Left lung (tissue), 10 donors: Measurements from ENCODE around the gene CCDC27. TPM values are rescaled to one million over a fixed set of nuclear protein-coding genes. Genes with fewer than 3 reads are reported as not detected.

Source experiments
- ATAC-seq: fragments of 200-7000 bp; cut with Tn5 transposase; one replicate; pipeline ENCODE4 v1.9.1; 2020; ENCODE audit warnings: moderate library complexity
- DNase-seq, 4 donors: peaks; one replicate each; pipeline ENCODE4 v3.0.0-alpha.2; 2013 to 2020
- H3K27ac ChIP-seq, 2 donors: fragments of 200-600 bp; sonication (generic) in 1 of 2; one replicate each; pipeline versions ENCODE4 v1.5.0 to v1.8.0; 2020 to 2021
- H3K27me3 ChIP-seq, 2 donors: fragments of 200-600 bp; sonication (generic) in 1 of 2; one replicate each; pipeline versions ENCODE4 v1.5.0 to v1.8.0; 2020 to 2021
- H3K36me3 ChIP-seq, 2 donors: fragments of 200-600 bp; sonication (generic) in 1 of 2; one replicate each; pipeline versions ENCODE4 v1.5.0 to v1.8.0; 2020 to 2021
- H3K4me1 ChIP-seq, 2 donors: fragments of 200-600 bp; one replicate each; pipeline ENCODE4 v1.8.0; 2021
- H3K4me3 ChIP-seq, 2 donors: fragments of 200-600 bp; sonication (generic) in 1 of 2; one replicate each; pipeline versions ENCODE4 v1.5.0 to v1.8.0; 2020 to 2021; ENCODE audit warnings: mild to moderate bottlenecking in 1 of 2
- H3K9me3 ChIP-seq, 2 donors: fragments of 200-600 bp; sonication (generic) in 1 of 2; one replicate each; pipeline versions ENCODE4 v1.5.0 to v1.8.0; 2020 to 2021
- intact Hi-C, 2 donors: fragments of 100-400 bp; cut with DNase I; formaldehyde crosslinking; loops; one replicate each; pipeline versions ENCODE4 v1.11.2 to v1.14.2; 2022
- polyA plus RNA-seq, 6 donors: library from polyadenylated mRNA; unstranded; fragments of 120-200 nt; gene quantifications; one replicate each; pipeline ENCODE4 v1.2.1, GENCODE V29; 2013; ENCODE audit not compliant: insufficient read length in 6 of 6
- total RNA-seq, 2 donors: library from RNA; stranded (reverse); fragmentation: NEBNext Ultra II Directional; extraction: Animal tissue kit (Norgen Biotek cat#: 25700); gene quantifications; one replicate each; pipeline ENCODE4 v1.2.1, GENCODE V29; 2021
- TF ChIP-seq, protein P1 (sequence below), 2 donors: fragments of 200-600 bp; sonication (generic) in 1 of 2; IDR thresholded peaks; one replicate each; pipeline versions ENCODE4 v1.5.0 to v1.8.0; 2021; ENCODE audit warnings: antibody characterized with exemption in 2 of 2
- donor health status: DM: no; HTN: yes; CAD: no.
- donor health status: DM: no; HTN: no; CAD: no.

The CCDC27 gene
- total and polyA plus RNA-seq, 8 donors, result 0.17 to 0.31 (median 0.25) TPM; not detected in 2

DNA sequence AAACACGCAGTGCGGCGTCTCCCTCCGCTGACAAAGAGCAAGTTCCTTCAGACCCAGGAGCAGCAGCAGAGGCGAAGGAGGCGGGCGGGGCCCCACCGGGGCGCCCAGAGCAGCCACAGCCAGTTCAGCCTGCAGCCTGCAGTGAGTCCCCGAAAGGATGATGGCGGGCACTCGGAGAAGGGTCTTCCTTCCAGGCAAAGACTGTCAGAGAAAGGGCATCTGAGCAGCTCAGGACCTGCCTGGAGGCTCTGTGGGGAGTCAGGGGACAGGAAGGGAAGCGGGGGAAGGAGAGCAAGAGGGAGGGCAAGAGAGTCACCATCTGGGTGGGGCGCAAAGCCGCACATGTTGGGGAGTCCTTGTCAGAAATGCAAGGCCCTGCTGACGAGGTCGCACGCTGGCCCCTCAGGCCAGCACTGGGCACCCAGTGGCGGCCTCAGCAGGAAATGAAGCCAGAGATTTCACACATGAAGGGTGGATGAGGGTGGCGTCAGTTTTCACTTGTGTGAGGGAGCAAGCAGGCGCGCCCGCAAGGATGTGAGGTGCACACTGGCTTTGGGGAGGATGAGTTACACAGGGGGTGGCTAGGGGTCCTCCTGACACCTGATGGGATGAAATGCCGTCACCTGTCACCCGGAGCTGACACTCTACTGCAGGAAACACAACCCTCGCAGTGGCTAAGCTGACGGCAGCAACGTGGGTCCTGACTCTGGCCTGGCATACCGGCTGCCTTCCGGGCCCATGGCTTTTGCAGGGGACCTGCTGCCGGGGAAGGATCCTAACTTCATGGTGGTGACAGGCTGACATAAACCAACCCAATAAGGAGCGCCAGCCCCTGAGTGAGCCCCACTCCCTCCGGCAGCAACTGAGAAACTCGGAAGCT is 37.4 kb downstream of the CCDC27 start:
- H3K36me3 ChIP-seq, result peaks cover 0 to 50% of the 10 kb centered on the region in 2 donors
- no peaks in the 10 kb centered on the region for H3K9me3 ChIP-seq
- peak in 1 of 4 donors; percentile 49 for DNase-seq
- no peak for ATAC-seq
- peaks cover 14 to 29% of the 10 kb centered on the region in 2 donors for H3K4me1 ChIP-seq
- no peaks in the 10 kb centered on the region for H3K27me3 ChIP-seq
- no peak overlapping the region for H3K27ac ChIP-seq
- no peak overlapping the region for H3K4me3 ChIP-seq
- intact Hi-C loops, result no loop called here
- TF ChIP-seq, protein P1, sequence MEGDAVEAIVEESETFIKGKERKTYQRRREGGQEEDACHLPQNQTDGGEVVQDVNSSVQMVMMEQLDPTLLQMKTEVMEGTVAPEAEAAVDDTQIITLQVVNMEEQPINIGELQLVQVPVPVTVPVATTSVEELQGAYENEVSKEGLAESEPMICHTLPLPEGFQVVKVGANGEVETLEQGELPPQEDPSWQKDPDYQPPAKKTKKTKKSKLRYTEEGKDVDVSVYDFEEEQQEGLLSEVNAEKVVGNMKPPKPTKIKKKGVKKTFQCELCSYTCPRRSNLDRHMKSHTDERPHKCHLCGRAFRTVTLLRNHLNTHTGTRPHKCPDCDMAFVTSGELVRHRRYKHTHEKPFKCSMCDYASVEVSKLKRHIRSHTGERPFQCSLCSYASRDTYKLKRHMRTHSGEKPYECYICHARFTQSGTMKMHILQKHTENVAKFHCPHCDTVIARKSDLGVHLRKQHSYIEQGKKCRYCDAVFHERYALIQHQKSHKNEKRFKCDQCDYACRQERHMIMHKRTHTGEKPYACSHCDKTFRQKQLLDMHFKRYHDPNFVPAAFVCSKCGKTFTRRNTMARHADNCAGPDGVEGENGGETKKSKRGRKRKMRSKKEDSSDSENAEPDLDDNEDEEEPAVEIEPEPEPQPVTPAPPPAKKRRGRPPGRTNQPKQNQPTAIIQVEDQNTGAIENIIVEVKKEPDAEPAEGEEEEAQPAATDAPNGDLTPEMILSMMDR (IDR thresholded peaks at IDR 0.05), result no peak

DNA sequence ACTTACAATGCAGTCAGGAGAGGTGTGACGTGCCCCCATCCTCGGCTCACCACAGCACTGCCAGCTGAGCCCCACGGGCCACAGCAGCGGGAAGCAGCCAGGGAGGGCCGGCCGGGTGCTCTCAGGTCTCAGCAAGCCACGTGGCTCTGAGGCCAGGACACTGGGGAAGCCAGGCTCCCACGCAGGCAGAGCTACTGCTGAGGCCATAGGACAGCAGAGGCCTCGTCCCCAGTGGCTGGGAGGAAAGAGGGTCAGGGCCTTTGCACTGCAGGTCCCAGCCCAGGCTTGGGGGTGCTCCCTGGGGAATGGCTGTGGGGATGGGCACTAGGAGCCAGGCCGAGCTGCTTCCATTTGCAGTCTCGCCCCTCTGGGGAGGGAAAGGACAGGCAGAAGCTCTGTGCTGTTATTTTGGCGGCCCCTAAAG is 38.3 kb downstream of the CCDC27 start:
- Histone ChIP-seq H3K36me3 (peaks cover 0 to 41% of the 10 kb centered on the region in 2 donors), H3K9me3 (no peaks in the 10 kb centered on the region), H3K4me1 (peaks cover 22 to 37% of the 10 kb centered on the region in 2 donors), H3K27me3 (no peaks in the 10 kb centered on the region), H3K27ac (no peak overlapping the region), H3K4me3 (no peak overlapping the region)
- TF ChIP-seq, protein P1 (IDR thresholded peaks at IDR 0.05), result no peak
- DNase-seq (peak in 1 of 4 donors; percentile 58), ATAC-seq (no peak)
- intact Hi-C loops, result no loop called here

DNA sequence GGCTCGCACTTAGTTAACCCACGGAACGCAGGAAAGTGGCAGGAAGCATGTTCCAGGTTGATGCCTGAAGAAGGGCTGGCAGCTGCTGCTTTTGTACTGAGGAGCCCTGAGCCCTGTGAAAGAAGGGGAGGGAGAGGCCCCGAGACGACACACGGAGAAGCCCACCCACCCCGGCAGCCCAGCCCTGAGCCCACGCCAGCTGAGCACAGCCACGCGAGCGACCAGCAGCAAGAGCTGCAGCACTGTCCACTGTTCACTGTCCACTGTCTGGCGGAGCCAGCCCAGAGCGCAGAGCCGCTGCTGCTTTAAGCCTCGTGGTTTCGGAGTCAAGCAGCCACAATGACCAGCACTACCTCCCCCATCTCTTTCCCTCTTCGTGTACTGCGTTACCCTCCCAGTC is 38.7 kb downstream of the CCDC27 start:
- Histone ChIP-seq H3K4me3 (no peak overlapping the region), H3K4me1 (peaks cover 23 to 41% of the 10 kb centered on the region in 2 donors), H3K27me3 (no peaks in the 10 kb centered on the region), H3K36me3 (peaks cover 0 to 37% of the 10 kb centered on the region in 2 donors), H3K9me3 (no peaks in the 10 kb centered on the region), H3K27ac (no peak overlapping the region)
- no peak for ATAC-seq
- TF ChIP-seq, protein P1 (IDR thresholded peaks at IDR 0.05), result no peak
- intact Hi-C loops, result no loop called here
- peak in 1 of 4 donors; percentile 57 for DNase-seq

DNA sequence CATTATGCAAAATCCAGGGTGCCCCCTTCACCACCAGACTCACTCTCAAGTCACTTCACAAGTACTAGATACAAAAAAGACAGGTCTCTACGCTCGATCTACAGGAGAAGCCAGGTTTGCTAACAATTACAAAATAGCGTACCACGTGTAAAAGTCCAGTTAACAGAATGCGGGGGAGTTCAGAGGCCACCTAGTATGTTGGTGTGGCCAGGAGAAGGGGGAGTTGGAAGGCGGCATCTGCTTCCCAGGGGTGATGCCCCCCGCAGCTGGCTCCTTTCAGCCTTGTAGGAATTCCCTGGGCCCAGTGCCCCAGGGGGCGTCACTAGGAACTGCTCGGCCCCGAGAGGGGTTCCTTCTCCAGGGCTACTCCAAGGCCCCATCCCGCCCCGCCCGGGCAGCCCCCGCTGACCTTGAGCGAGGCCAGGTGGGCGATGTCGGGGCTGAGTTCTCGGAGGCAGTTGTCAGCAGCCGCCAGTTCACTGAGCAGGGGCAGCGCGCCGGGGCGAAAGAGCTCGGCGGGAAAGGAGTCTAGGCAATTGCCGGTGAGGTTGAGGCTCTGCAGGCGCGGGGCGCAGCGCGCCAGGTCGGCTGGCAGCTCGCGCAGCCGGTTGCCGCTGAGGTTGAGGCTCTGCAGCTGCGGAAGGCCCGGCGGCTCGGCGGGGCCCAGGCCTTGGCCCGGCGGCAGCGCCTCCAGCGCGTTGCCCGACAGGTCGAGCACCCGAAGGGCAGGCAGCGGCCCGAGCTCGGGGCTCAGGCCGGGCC is 43.4 kb downstream of the CCDC27 start:
- Histone ChIP-seq H3K4me1 (peaks cover 23 to 39% of the 10 kb centered on the region in 2 donors), H3K4me3 (peak overlapping the region; percentile 90 to 97), H3K27me3 (peaks cover 0 to 10% of the 10 kb centered on the region in 2 donors), H3K36me3 (no peaks in the 10 kb centered on the region), H3K9me3 (no peaks in the 10 kb centered on the region), H3K27ac (peak overlapping the region in 1 of 2 donors; percentile 73)
- no peak for ATAC-seq
- TF ChIP-seq, protein P1 (IDR thresholded peaks at IDR 0.05), result no peak
- peak in 1 of 4 donors; percentile 76 for DNase-seq
- intact Hi-C loops, result no loop called here
